HL-60 (cell line): ENCODE data around the gene MISP3.

ENCODE experiments used
- DNase-seq, 2 experiments: peaks; one replicate each; pipeline ENCODE4 v3.0.0-alpha.2; 2010 to 2020; ENCODE audit warnings: low read depth in 1 of 2, low spot score in 1 of 2
- H3K27ac ChIP-seq: fragments of 250-450 bp; sonication (Bioruptor Pico); replicated peaks from 2 replicates; pipeline ENCODE4 v1.5.1; 2020; ENCODE audit warnings: mild to moderate bottlenecking, moderate library complexity
- H3K27me3 ChIP-seq: fragments of 250-450 bp; sonication (Bioruptor Pico); 2 replicates; pipeline ENCODE4 v1.5.1; 2021; ENCODE audit warnings: mild to moderate bottlenecking, moderate library complexity; ENCODE audit not compliant: insufficient read depth, poor library complexity, severe bottlenecking
- H3K4me3 ChIP-seq: replicated peaks from 2 replicates; pipeline ENCODE4 v1.5.1; 2011; ENCODE audit warnings: mild to moderate bottlenecking, control low read depth, low read length; ENCODE audit not compliant: insufficient read depth
- GABPA ChIP-seq: IDR thresholded peaks from 2 replicates; pipeline ENCODE4 v1.6.1; 2012; ENCODE audit warnings: low read depth
- POLR2AphosphoS5 ChIP-seq: IDR thresholded peaks from 2 replicates; pipeline ENCODE4 v1.6.1; 2012; ENCODE audit warnings: low read depth
- SPI1 ChIP-seq: IDR thresholded peaks from 2 replicates; pipeline ENCODE4 v1.6.1; 2012; ENCODE audit warnings: low read depth, mild to moderate bottlenecking, borderline replicate concordance
- TF ChIP-seq, protein P1 (sequence below): IDR thresholded peaks from one replicate; pipeline ENCODE4 v1.5.1; 2011; ENCODE audit warnings: low read length, control low read depth, inconsistent platforms; ENCODE audit not compliant: insufficient read depth
- TF ChIP-seq, protein P2 (sequence below): IDR thresholded peaks from 2 replicates; pipeline ENCODE4 v1.6.1; 2012; ENCODE audit warnings: low read depth; ENCODE audit not compliant: insufficient replicate concordance

MISP3 gene

DNA sequence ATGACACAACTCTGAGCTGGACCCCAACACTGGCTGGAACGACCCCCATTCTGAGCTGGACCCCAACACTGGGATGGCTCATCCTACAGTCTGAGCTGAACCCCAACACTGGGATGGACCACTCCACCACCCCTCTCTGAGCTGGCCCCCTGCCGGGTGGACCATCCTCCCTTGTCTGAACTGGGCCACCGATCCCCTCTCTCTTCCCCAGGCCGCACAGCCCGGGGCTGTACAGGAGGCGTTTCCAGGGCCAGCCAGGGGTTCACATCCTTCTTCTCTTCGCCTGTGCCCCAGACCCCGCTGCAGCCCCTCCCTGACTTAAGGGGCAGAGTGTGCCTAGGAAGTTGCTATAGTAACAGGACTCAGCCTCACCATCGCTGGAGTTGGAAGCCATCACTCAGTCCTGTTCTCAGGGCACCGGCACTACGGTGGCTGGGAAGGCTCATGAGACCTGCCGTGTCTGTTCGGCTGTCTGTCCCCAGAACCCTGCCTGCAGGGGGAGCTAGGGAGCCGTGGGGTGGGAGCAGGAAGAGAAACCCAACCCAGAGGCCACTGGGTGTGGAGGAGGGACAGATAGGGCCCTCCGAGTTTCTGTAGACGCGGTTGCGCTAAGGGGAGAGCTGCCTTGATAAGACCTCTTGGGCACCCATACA is 41.3 kb downstream of the MISP3 start:
- peak overlapping the region; percentile 53 for H3K27ac ChIP-seq
- peak; percentile 93 to 98 for DNase-seq
- H3K4me3 ChIP-seq: peak overlapping the region; percentile 68
- TF ChIP-seq, protein P1, sequence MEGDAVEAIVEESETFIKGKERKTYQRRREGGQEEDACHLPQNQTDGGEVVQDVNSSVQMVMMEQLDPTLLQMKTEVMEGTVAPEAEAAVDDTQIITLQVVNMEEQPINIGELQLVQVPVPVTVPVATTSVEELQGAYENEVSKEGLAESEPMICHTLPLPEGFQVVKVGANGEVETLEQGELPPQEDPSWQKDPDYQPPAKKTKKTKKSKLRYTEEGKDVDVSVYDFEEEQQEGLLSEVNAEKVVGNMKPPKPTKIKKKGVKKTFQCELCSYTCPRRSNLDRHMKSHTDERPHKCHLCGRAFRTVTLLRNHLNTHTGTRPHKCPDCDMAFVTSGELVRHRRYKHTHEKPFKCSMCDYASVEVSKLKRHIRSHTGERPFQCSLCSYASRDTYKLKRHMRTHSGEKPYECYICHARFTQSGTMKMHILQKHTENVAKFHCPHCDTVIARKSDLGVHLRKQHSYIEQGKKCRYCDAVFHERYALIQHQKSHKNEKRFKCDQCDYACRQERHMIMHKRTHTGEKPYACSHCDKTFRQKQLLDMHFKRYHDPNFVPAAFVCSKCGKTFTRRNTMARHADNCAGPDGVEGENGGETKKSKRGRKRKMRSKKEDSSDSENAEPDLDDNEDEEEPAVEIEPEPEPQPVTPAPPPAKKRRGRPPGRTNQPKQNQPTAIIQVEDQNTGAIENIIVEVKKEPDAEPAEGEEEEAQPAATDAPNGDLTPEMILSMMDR: peak; percentile 85
- TF ChIP-seq, protein P2, sequence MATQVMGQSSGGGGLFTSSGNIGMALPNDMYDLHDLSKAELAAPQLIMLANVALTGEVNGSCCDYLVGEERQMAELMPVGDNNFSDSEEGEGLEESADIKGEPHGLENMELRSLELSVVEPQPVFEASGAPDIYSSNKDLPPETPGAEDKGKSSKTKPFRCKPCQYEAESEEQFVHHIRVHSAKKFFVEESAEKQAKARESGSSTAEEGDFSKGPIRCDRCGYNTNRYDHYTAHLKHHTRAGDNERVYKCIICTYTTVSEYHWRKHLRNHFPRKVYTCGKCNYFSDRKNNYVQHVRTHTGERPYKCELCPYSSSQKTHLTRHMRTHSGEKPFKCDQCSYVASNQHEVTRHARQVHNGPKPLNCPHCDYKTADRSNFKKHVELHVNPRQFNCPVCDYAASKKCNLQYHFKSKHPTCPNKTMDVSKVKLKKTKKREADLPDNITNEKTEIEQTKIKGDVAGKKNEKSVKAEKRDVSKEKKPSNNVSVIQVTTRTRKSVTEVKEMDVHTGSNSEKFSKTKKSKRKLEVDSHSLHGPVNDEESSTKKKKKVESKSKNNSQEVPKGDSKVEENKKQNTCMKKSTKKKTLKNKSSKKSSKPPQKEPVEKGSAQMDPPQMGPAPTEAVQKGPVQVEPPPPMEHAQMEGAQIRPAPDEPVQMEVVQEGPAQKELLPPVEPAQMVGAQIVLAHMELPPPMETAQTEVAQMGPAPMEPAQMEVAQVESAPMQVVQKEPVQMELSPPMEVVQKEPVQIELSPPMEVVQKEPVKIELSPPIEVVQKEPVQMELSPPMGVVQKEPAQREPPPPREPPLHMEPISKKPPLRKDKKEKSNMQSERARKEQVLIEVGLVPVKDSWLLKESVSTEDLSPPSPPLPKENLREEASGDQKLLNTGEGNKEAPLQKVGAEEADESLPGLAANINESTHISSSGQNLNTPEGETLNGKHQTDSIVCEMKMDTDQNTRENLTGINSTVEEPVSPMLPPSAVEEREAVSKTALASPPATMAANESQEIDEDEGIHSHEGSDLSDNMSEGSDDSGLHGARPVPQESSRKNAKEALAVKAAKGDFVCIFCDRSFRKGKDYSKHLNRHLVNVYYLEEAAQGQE: no peak
- TF ChIP-seq SPI1: no peak
- TF ChIP-seq POLR2AphosphoS5: peak; percentile 43; the same call in 1 of the 2 replicates
- no peak for TF ChIP-seq GABPA
- no peaks in the 10 kb centered on the region for H3K27me3 ChIP-seq

DNA sequence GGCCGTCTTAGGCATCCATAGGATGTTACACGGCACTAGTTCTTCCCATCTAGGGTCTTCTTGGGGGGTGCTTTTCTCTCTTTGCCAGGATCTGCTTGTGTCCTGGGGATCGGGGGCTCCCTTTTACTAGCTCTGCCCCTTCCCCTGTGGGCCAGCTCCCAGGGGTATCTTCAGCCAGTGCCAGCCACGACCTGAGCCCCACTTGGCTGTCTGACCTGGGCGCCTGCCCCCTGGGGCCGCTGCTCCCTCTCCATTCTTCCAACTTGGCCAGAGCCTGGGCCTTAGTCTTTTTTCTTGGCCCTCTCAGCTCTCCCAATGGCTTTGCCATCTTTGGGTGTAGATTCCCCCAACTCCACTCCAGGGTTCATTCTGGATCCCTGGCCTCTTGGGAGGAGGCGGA is 41.9 kb downstream of the MISP3 start:
- DNase-seq: no peak
- H3K27me3 ChIP-seq: no peaks in the 10 kb centered on the region
- H3K27ac ChIP-seq: peak overlapping the region; percentile 53
- TF ChIP-seq, protein P1: no peak
- no peak for TF ChIP-seq POLR2AphosphoS5
- TF ChIP-seq, protein P2: no peak
- TF ChIP-seq GABPA: no peak
- TF ChIP-seq SPI1: no peak
- peak overlapping the region; percentile 68; the same call in 1 of the 2 replicates for H3K4me3 ChIP-seq

DNA sequence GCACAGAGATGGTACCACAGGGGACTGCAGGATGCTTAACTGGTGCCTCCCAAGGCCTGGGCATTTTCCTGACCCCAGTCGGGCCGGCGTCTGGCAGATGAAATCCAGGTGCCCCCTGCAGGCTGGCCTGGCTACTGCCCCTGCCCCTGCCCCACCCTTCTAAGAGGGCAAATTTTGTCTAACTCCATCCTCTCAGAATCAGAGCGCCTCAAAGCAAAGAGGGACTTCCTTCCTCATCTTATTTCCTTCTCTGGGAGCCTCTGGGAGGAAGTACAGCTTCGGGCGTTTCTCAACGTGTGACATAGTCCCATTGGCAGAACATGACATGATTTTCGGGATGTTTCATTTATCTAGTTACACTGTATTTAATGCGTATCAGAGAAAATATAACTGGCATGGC is 42.3 kb downstream of the MISP3 start:
- peak; percentile 80 to 82 for DNase-seq
- Histone ChIP-seq H3K27me3 (no peaks in the 10 kb centered on the region), H3K4me3 (no peak overlapping the region), H3K27ac (no peak overlapping the region)
- TF ChIP-seq, protein P1: peak; percentile 27
- TF ChIP-seq SPI1: peak; percentile 86
- TF ChIP-seq GABPA: no peak
- no peak for TF ChIP-seq POLR2AphosphoS5
- TF ChIP-seq, protein P2: no peak
